H1 (cell line): ENCODE data around the gene NUP155. TPM values are rescaled to one million over a fixed set of nuclear protein-coding genes. Genes with fewer than 3 reads are reported as not detected.

Experiments
- BRCA1 ChIP-seq: IDR thresholded peaks from 2 replicates; pipeline ENCODE4 v1.6.1; 2012; ENCODE audit warnings: low read depth, low read length, improper control_type of control experiment
- CHD7 ChIP-seq: fragments of 300-600 bp; sonication (generic); IDR thresholded peaks from 2 replicates; pipeline ENCODE4 v1.7.1; 2012; ENCODE audit warnings: low read length, moderate library complexity, mild to moderate bottlenecking, inconsistent platforms; ENCODE audit not compliant: insufficient replicate concordance
- GABPA ChIP-seq: IDR thresholded peaks from 2 replicates; pipeline ENCODE4 v1.6.1; 2011; ENCODE audit warnings: mild to moderate bottlenecking, low read length, moderate library complexity, borderline replicate concordance; ENCODE audit not compliant: insufficient read depth
- GTF2F1 ChIP-seq: IDR thresholded peaks from 2 replicates; pipeline ENCODE4 v1.6.1; 2012; ENCODE audit warnings: low read depth, low read length, improper control_type of control experiment, borderline replicate concordance
- PHF8 ChIP-seq: fragments of 200-600 bp; sonication (generic); conservative IDR thresholded peaks from 2 replicates; pipeline ENCODE4 v1.7.1; 2012; ENCODE audit warnings: low read depth, mild to moderate bottlenecking, inconsistent platforms, low read length, moderate library complexity
- POLR2A ChIP-seq, 2 experiments: IDR thresholded peaks; 1 replicate in 1 of 2; 2 replicates in 1 of 2; pipeline ENCODE4 v1.6.1; 2011; ENCODE audit warnings: low read depth in 2 of 2, low read length in 2 of 2, mild to moderate bottlenecking in 2 of 2; ENCODE audit errors: control extremely low read depth in 1 of 2
- RBBP5 ChIP-seq: IDR thresholded peaks from 2 replicates; pipeline ENCODE4 v1.7.1; 2012; ENCODE audit warnings: low read depth, mild to moderate bottlenecking, inconsistent platforms, low read length, moderate library complexity, borderline replicate concordance
- SIRT6 ChIP-seq: IDR thresholded peaks from one replicate; pipeline ENCODE4 v1.7.1; 2012; ENCODE audit warnings: low read length, inconsistent platforms
- SP4 ChIP-seq: IDR thresholded peaks from 2 replicates; pipeline ENCODE4 v1.6.1; 2012; ENCODE audit warnings: low read length, inconsistent platforms
- TAF7 ChIP-seq: optimal IDR thresholded peaks from 2 replicates; pipeline ENCODE3; 2011; ENCODE audit warnings: low read depth, mild to moderate bottlenecking, inconsistent platforms, low read length, moderate library complexity, borderline replicate concordance
- polyA plus RNA-seq, 7 experiments: library from polyadenylated mRNA; depleted of rRNA in 3 of 7; stranded (reverse) in 5 of 7; unstranded in 2 of 7; fragments of >200 nt in 5 of 7; fragments of 200-250 nt in 2 of 7; gene quantifications; 1 replicate in 5 of 7; 2 replicates in 1 of 7; 4 replicates in 1 of 7; pipeline versions ENCODE4 v1.2.1 to v1.2.3, GENCODE V29; 2011 to 2013; ENCODE audit warnings: missing spikeins in 2 of 7, mixed read lengths in 2 of 7
- total RNA-seq: library from RNA; stranded (reverse); fragmentation: NEBNext Ultra II Directional; extraction: Animal tissue kit (Norgen Biotek cat#: 25700); gene quantifications from 2 replicates; pipeline ENCODE4 v1.2.1, GENCODE V29; 2021

NUP155 gene
- total and polyA plus RNA-seq, 2 of the 8 experiments (the other 6 are each of a cell fraction or from before 2014, with no cell fraction given): 27.1 to 91.6 TPM

DNA sequence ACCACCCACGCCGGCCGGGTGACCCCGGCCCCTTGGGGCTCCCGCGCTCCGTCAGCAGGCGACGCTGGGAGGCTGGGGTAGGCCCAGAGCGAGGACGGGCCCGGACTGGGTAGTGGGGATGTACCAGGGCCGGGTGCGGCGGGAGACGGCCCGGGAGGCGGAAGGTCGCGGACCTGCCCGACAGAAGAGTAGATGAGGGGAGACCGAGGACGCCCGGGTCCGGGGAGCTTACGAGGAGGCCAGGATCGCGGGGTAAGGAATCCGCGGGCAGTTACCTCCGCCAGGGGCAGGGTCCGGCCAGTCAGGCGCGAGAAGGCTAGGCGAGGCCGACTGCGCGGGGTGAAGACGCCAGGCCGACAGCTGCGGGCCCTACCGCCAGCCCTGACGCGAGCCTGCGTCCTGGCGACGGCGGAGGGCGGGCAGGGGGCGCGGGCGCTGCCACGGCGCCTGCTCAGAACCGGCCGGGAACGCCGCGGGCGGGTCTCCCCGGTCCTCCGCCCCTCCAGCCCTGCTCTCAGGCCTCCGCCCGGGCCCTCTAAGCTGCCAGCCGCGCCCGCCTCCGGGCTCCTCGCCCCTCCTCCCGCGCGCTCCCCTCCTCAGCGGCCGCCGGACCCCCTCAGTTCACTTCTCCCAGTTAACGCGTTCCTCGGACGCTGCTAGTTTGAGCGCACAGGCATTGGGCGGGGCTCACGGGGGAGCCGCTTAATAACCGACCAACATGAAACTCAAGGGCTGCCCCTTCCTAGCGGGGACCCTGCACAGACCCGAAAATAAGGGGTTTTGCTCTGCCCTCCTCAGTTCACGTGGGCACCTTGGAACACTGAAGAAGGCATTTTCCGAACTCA, 121.7 kb downstream of the NUP155 start, which contains the start of gene CPLANE1 (continued):
- TF ChIP-seq CHD7: no peak
- no peak for TF ChIP-seq GTF2F1
- no peak for TF ChIP-seq GABPA
- peak; percentile 74 to 88; a peak in 2 of 3 replicates for TF ChIP-seq POLR2A (IDR thresholded peaks at IDR 0.05; ENCODE audit: control extremely low read depth in 1 of 2, low read depth in 2 of 2, low read length in 2 of 2)
- peak; percentile 77 for TF ChIP-seq PHF8
- no peak for TF ChIP-seq SIRT6
- no peak for TF ChIP-seq TAF7
- TF ChIP-seq BRCA1: no peak
- peak; percentile 79; the same call in 1 of the 2 replicates for TF ChIP-seq RBBP5
- no peak for TF ChIP-seq SP4
